ENCODE results near the gene FMNL2. TPM values are rescaled to one million over a fixed set of nuclear protein-coding genes. Genes with fewer than 3 reads are reported as not detected.
A peak's percentile ranks its signal among the peaks of the same experiment; 100 is the strongest.
"Not testable (repeated sequence)": the region's sequence is repeated elsewhere in the genome, so short reads cannot be mapped to it uniquely, and the experiment has no call there.

The FMNL2 gene
- polyA plus RNA-seq, 1 donor from 2014 or later: 0.24 TPM

DNA sequence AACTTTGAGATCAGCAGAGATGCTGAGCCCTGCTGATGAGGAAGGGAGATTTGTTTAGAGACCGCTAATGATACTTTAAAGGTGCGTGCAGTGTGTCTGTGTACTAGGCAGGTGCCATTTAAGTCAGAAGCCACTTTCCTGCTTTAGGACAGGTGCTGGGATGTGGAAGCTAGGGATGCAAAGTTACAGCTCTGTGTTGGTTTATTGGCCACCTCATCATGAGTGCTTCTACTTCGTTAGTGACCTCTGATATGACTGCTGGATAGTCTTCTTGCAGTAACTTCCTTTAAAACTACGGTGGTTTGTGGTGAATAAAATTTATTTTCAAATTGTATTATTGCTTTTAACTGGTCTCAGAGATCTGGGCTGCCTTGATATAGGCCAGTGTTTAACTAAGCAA, 44.1 kb downstream of the FMNL2 start:
- Mint-ChIP-seq H3K4me1 (peaks cover 0 to 2% (median 0%) of the 10 kb centered on the region in 3 donors), H3K27me3 (peaks cover 1% of the 10 kb centered on the region), H3K4me3 (no peak overlapping the region), H3K36me3 (peaks cover 2% of the 10 kb centered on the region), H3K27ac (no peak overlapping the region), H3K9me3 (peaks cover 0 to 3% (median 0%) of the 10 kb centered on the region in 3 donors)

GRCh38 chr2:152380261-152381055, 45.5 kb downstream of the FMNL2 start:
- H3K4me3 Mint-ChIP-seq: no peak overlapping the region
- H3K4me1 Mint-ChIP-seq: peaks cover 0 to 2% (median 0%) of the 10 kb centered on the region in 3 donors
- no peak overlapping the region for H3K27ac Mint-ChIP-seq
- H3K9me3 Mint-ChIP-seq: peaks cover 0 to 3% (median 0%) of the 10 kb centered on the region in 3 donors
- H3K36me3 Mint-ChIP-seq: peaks cover 2% of the 10 kb centered on the region
- H3K27me3 Mint-ChIP-seq: peaks cover 1% of the 10 kb centered on the region

GRCh38 chr2:152383702-152384101, 48.7 kb downstream of the FMNL2 start:
- Mint-ChIP-seq H3K27me3 (no peaks in the 10 kb centered on the region), H3K4me1 (no peaks in the 10 kb centered on the region), H3K36me3 (peaks cover 2% of the 10 kb centered on the region)

GRCh38 chr2:152384992-152385391, 50.0 kb downstream of the FMNL2 start:
- Mint-ChIP-seq H3K4me1 (no peaks in the 10 kb centered on the region), H3K27ac (no peak overlapping the region), H3K36me3 (peaks cover 4% of the 10 kb centered on the region), H3K4me3 (no peak overlapping the region), H3K27me3 (no peaks in the 10 kb centered on the region), H3K9me3 (peaks cover 0 to 8% (median 0%) of the 10 kb centered on the region in 3 donors)

More at GRCh38 chr2:152383702-152384101, 48.7 kb downstream of the FMNL2 start:
- peak overlapping the region in 1 of 3 donors; percentile 50 for H3K27ac Mint-ChIP-seq
- H3K4me3 Mint-ChIP-seq: no peak overlapping the region
- H3K9me3 Mint-ChIP-seq: peaks cover 0 to 6% (median 0%) of the 10 kb centered on the region in 3 donors

- peaks cover 0 to 8% (median 0%) of the 10 kb centered on the region in 3 donors for H3K9me3 Mint-ChIP-seq
- H3K27ac Mint-ChIP-seq: no peak overlapping the region
- no peak overlapping the region for H3K4me3 Mint-ChIP-seq
- no peaks in the 10 kb centered on the region for H3K4me1 Mint-ChIP-seq
- H3K36me3 Mint-ChIP-seq: peaks cover 4% of the 10 kb centered on the region
- no peaks in the 10 kb centered on the region for H3K27me3 Mint-ChIP-seq
Observed at GRCh38 chr2:152385650-152386049, 50.7 kb downstream of the FMNL2 start.

- Mint-ChIP-seq H3K36me3 (peaks cover 5% of the 10 kb centered on the region), H3K4me3 (no peak overlapping the region), H3K9me3 (peaks cover 0 to 8% (median 2%) of the 10 kb centered on the region in 3 donors), H3K27me3 (no peaks in the 10 kb centered on the region), H3K4me1 (no peaks in the 10 kb centered on the region), H3K27ac (no peak overlapping the region)
Observed at GRCh38 chr2:152386266-152386665, 51.3 kb downstream of the FMNL2 start.

DNA sequence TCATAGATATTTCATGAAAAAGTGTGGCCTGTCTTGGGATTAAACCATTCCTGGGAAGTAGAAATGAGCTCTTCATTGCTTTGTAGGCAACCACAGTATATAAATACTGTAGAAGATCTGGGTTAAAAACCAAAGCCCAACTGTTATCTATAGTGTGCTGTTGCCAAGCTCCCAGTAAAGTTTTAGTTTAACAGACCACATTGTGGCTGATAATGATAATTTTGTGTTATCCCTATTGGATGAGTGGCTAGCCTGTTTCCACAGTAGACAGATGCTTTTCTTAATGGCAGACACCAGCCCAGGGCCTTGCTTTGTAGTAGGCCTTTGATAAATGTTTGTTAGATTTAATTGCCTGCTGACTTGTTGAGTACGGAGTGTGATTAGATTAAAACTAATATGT, 52.1 kb downstream of the FMNL2 start:
- no peak overlapping the region for H3K4me3 Mint-ChIP-seq
- H3K27me3 Mint-ChIP-seq: no peaks in the 10 kb centered on the region
- peaks cover 6% of the 10 kb centered on the region for H3K36me3 Mint-ChIP-seq
- no peak overlapping the region for H3K27ac Mint-ChIP-seq
- peaks cover 0 to 8% (median 5%) of the 10 kb centered on the region in 3 donors for H3K9me3 Mint-ChIP-seq
- H3K4me1 Mint-ChIP-seq: no peaks in the 10 kb centered on the region

GRCh38 chr2:152388269-152388668, 53.3 kb downstream of the FMNL2 start:
- H3K27ac Mint-ChIP-seq, H3K4me1 Mint-ChIP-seq, H3K9me3 Mint-ChIP-seq, H3K4me3 Mint-ChIP-seq, H3K27me3 Mint-ChIP-seq, H3K36me3 Mint-ChIP-seq: not testable (repeated sequence)

DNA sequence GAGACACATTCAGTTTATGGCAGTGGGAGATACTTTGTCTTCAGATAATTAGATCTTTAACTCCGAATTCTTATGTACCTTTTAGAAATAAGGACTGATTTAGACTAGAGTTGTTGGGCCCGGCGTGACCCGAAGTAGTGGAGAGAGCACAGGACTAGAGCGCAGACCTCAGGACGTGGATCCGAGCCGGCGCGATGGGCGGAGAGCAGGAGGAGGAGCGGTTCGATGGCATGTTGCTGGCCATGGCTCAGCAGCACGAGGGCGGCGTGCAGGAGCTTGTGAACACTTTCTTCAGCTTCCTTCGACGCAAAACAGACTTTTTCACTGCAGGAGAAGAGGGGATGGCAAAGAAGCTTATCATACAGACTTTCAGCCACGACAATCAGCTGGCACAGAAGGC, 54.5 kb downstream of the FMNL2 start:
- Mint-ChIP-seq H3K27me3 (no peaks in the 10 kb centered on the region), H3K36me3 (peaks cover 5% of the 10 kb centered on the region), H3K4me1 (no peaks in the 10 kb centered on the region), H3K4me3 (no peak overlapping the region), H3K27ac (no peak overlapping the region), H3K9me3 (peaks cover 0 to 5% (median 5%) of the 10 kb centered on the region in 3 donors)

- Mint-ChIP-seq H3K36me3 (peaks cover 5% of the 10 kb centered on the region), H3K4me1 (no peaks in the 10 kb centered on the region), H3K27me3 (no peaks in the 10 kb centered on the region), H3K4me3 (no peak overlapping the region), H3K9me3 (peaks cover 0 to 5% (median 5%) of the 10 kb centered on the region in 3 donors), H3K27ac (no peak overlapping the region)
Observed at GRCh38 chr2:152390837-152391236, 55.9 kb downstream of the FMNL2 start.

- H3K27me3 Mint-ChIP-seq: no peaks in the 10 kb centered on the region
- no peaks in the 10 kb centered on the region for H3K4me1 Mint-ChIP-seq
- H3K27ac Mint-ChIP-seq: no peak overlapping the region
- peaks cover 0 to 5% (median 5%) of the 10 kb centered on the region in 3 donors for H3K9me3 Mint-ChIP-seq
- peaks cover 5% of the 10 kb centered on the region for H3K36me3 Mint-ChIP-seq
- H3K4me3 Mint-ChIP-seq: peak overlapping the region in 1 of 4 donors; percentile 2
Observed at GRCh38 chr2:152391318-152391717, 56.3 kb downstream of the FMNL2 start.

GRCh38 chr2:152393377-152393776, 58.4 kb downstream of the FMNL2 start:
- H3K27ac Mint-ChIP-seq: no peak overlapping the region
- peaks cover 0 to 5% (median 2%) of the 10 kb centered on the region in 3 donors for H3K9me3 Mint-ChIP-seq
- no peaks in the 10 kb centered on the region for H3K4me1 Mint-ChIP-seq
- H3K27me3 Mint-ChIP-seq: no peaks in the 10 kb centered on the region
- H3K4me3 Mint-ChIP-seq: no peak overlapping the region
- H3K36me3 Mint-ChIP-seq: peaks cover 5% of the 10 kb centered on the region

DNA sequence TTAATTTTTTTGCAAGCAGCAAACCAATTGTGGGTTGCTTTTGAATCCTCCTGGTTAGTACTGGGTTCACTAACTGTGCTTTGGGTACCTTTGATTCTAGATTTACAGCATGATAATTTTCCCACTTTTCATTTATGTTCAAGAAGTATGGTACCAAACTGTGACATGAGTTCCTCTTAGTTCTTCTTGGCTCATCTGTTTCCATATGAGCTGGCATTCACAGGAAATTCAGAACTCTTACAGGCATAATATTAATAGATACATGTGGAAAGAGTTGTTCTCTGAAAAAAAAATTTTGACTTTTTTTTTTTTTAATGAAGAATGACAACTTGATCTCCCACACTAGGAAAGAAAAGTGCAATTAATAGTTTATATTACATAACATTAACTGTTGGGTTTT, 59.4 kb downstream of the FMNL2 start:
- no peaks in the 10 kb centered on the region for H3K27me3 Mint-ChIP-seq
- H3K36me3 Mint-ChIP-seq: peaks cover 5% of the 10 kb centered on the region
- H3K9me3 Mint-ChIP-seq: peaks cover 0 to 5% (median 4%) of the 10 kb centered on the region in 3 donors

DNA sequence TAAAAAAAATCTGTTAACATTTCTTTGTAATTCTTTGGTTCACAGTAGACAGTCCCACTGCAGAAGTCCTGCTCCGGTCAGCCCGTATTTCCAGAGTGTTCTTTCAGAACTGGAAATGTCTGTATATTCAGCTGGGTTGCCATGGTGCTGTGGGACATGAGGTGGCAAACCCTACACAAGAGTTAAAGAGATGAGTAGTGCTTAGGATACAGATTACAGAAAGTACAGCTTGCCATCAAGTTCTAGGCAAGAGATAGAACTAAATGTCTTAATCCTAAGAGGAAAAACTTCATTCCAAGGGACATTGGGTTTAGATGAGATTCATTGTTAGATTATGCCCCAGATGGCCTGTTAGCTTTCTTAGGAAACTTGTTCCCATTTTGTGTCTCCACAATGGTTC, 60.1 kb downstream of the FMNL2 start:
- Mint-ChIP-seq H3K27me3 (no peaks in the 10 kb centered on the region), H3K4me1 (peaks cover 0 to 2% (median 0%) of the 10 kb centered on the region in 3 donors), H3K9me3 (peaks cover 0 to 5% (median 3%) of the 10 kb centered on the region in 3 donors), H3K4me3 (no peak overlapping the region), H3K36me3 (peaks cover 3% of the 10 kb centered on the region), H3K27ac (no peak overlapping the region)

More for the DNA sequence above, 59.4 kb downstream of the FMNL2 start:
- H3K4me1 Mint-ChIP-seq: peaks cover 0 to 2% (median 0%) of the 10 kb centered on the region in 3 donors
- no peak overlapping the region for H3K4me3 Mint-ChIP-seq
- no peak overlapping the region for H3K27ac Mint-ChIP-seq

GRCh38 chr2:152395572-152395971, 60.6 kb downstream of the FMNL2 start:
- Mint-ChIP-seq H3K27ac (no peak overlapping the region), H3K4me1 (peaks cover 0 to 2% (median 0%) of the 10 kb centered on the region in 3 donors), H3K4me3 (no peak overlapping the region), H3K36me3 (peaks cover 3% of the 10 kb centered on the region), H3K27me3 (no peaks in the 10 kb centered on the region), H3K9me3 (peaks cover 0 to 5% (median 3%) of the 10 kb centered on the region in 3 donors)

DNA sequence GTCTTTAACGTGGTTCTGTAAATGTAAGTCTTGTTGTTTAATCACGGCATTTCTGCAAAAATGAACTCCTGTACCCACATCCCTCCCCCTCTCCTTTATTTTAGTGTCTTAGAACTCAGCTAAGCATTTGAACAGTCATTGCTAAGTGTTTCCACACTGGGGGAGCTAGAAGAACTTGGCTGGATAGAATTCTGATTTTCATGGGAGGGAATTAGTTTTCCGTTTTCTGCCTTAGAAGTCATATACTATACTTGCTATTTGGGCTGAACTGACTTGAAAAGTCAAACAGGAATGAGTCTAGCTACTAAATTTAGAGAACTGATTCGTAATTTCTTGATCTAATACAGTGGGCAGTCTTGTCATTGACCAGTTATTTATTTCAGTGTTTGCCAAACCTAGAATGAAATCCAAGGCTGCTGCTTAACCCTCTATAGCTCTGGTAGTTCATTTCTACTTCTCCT, 61.1 kb downstream of the FMNL2 start:
- no peak overlapping the region for H3K4me3 Mint-ChIP-seq
- H3K9me3 Mint-ChIP-seq: peaks cover 0 to 4% (median 3%) of the 10 kb centered on the region in 3 donors
- H3K4me1 Mint-ChIP-seq: peaks cover 0 to 2% (median 0%) of the 10 kb centered on the region in 3 donors
- H3K27me3 Mint-ChIP-seq: no peaks in the 10 kb centered on the region
- H3K36me3 Mint-ChIP-seq: peaks cover 3% of the 10 kb centered on the region
- H3K27ac Mint-ChIP-seq: no peak overlapping the region
